Measurements from ENCODE around the gene TCF21. TPM values are rescaled to one million over a fixed set of nuclear protein-coding genes. Genes with fewer than 3 reads are reported as not detected.
"Not testable (repeated sequence)": the region's sequence is repeated elsewhere in the genome, so short reads cannot be mapped to it uniquely, and the experiment has no call there.

Gene TCF21
- total RNA-seq, 1 experiment from 2014 or later = not detected

GRCh38 chr6:133923938-133924593, 35.2 kb downstream of the TCF21 start:
- peak; percentile 71 for DNase-seq (ENCODE audit: low spot score)

- DNase-seq (ENCODE audit: low spot score) = not testable (repeated sequence)
Measured at GRCh38 chr6:133931221-133931620, 42.3 kb downstream of the TCF21 start.

- not testable (repeated sequence) for DNase-seq (ENCODE audit: low spot score)
Measured at GRCh38 chr6:133936352-133936751, 47.4 kb downstream of the TCF21 start.

GRCh38 chr6:133937909-133938308, 49.0 kb downstream of the TCF21 start:
- no peak for DNase-seq (ENCODE audit: low spot score)

- DNase-seq (ENCODE audit: low spot score) = no peak
Measured at GRCh38 chr6:133938533-133938932, 49.6 kb downstream of the TCF21 start.

GRCh38 chr6:133939778-133940667, 51.1 kb downstream of the TCF21 start:
- no peak for DNase-seq (ENCODE audit: low spot score)

Other genes with a start within 250 kb of the TCF21 start
- 31.1 and 32.3 TPM in 2 replicates for gene TBPL1, start 64.1 kb downstream of the TCF21 start, total RNA-seq (2014; rRNA removed; shearing (Covaris generic))
- 0.24 and 0.91 TPM in 2 replicates for gene SLC2A12, start 163.5 kb downstream of the TCF21 start, total RNA-seq (2014; rRNA removed; shearing (Covaris generic))

Data from A172 (cell line).